ENCODE measurements around the gene ALOX12B.
A peak's percentile ranks its signal among the peaks of the same experiment; 100 is the strongest.

The ALOX12B gene

GRCh38 chr17:8087075-8087951, at the start of gene ALOX12B:
Gene ALOX12B (minus strand): TSS chr17:8087716. CDS start chr17:8087442, 274 bp downstream.
- no peak for DNase-seq (ENCODE audit: low read depth)

DNA sequence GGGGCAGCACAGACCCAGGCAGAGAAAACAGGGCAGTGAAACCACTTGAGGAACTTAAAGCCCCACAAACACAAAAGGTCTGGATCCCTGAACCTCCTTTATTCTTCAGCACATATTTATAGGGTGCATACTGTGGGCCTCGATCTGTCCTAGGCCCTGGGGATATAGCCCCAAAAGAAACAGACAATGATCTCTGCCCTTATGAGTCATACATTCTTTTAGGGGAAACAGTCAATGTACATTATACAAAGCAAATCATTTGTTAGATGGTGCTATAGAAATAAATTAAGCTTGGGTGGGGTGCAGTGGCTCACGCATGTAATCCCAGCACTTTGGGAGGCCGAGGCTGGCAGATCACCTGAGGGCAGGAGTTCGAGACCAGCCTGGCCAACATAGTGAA, 46.4 kb upstream of the ALOX12B start:
- DNase-seq (ENCODE audit: low read depth) = no peak

GRCh38 chr17:8133399-8133798, 45.9 kb upstream of the ALOX12B start:
- no peak for DNase-seq (ENCODE audit: low read depth)

DNA sequence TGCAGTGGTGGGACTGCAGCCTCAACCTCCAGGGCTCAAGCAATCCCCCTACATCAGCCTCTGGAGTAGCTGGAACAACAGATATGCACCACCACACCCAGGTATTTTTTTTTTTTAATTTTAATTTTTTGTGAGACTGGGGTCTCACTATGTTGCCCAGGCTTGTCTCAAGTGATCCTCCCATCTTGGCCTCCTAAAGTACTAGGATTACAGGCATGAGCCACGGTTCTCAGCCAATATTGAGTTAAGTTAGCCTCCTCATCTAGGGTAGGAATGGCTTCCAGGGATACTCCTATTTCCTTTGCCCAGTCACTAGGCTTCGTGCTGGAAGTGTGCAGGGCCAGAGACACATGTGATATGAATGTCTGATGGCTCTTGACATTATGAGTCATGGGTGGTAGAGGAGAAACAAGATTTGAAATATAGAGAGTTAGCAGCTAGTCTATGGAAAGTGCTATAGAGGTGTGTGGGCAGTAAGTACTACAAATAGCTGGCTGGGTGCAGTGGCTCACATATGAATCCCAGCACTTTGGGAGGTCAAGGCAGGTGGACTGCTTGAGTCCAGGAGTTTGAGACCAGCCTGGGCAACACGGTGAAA, 44.4 kb upstream of the ALOX12B start:
- no peak for DNase-seq (ENCODE audit: low read depth)

GRCh38 chr17:8128125-8128784, 40.7 kb upstream of the ALOX12B start:
- DNase-seq (ENCODE audit: low read depth) = no peak

- no peak for DNase-seq (ENCODE audit: low read depth)
Observed at GRCh38 chr17:8126491-8127066, 39.1 kb upstream of the ALOX12B start.

DNA sequence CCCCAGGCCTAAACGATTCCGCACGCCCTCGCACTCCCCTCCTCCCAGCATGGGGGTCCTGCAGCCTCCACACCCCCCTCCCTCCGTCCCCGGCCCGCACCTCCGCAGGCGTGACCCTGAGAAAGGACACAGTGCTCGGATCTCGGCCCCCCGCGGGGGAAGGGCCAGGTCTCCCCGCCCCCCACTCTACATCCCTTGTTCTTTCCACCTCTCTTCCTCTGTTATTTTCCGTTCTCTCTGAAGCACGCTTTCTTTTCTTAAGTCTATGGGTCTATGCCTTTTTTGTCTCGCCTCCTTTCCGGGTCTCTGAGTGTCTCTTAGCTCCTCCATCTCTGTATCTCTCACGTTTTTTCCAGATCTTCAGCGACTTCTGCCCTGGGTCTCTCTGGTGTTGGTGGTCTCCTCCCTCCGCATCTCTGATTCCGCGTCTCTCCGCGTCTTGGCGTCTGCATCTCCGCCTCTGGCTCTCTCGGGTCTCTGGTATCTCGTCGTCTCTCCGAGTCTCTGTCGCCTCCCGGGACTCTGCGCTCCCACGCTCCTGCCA, 38.5 kb upstream of the ALOX12B start:
- DNase-seq (ENCODE audit: low read depth) = no peak

- peak; percentile 81 for DNase-seq (ENCODE audit: low read depth)
Observed at GRCh38 chr17:8125154-8125946, 37.8 kb upstream of the ALOX12B start.

GRCh38 chr17:8124350-8125153, 37.0 kb upstream of the ALOX12B start:
- DNase-seq (ENCODE audit: low read depth) = no peak

DNA sequence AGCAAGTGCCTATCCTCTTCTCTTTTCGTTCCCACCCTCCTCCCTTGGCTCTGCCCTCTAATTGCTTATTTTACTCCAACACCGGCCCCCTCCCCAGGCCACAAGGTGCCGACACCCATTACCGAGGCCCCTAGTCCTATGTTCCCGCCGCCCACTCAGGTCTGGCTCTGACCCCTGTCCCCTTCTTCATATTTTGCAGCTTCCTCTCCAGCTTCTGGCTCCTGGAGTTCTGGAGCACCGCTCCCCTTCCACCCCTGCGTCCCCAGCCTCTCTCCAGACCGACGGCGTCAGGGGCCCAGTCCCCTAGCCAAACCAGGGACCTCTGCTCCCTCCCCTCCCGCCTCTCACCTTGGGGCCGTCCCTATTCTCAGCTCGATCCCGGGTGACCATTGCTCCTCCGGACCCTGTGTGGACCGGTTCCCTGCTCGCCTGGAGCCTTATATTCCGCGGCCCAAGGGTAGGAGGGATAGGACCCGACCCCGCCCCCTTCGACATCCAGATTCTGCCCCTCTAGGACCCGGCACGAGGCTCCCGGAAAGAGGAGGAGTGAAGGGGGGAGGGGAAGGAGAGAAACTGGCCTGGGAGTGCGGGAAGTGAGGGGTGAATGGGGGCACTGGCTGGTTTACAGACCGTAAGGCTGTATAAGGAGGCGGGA, 36.3 kb upstream of the ALOX12B start, which contains the start of gene HES7:
TSS of gene HES7 (minus strand) at position 412 of the 655 bp plus-strand sequence. CDS start at position 390, 22 bp downstream.
- no peak for DNase-seq (ENCODE audit: low read depth)

DNA sequence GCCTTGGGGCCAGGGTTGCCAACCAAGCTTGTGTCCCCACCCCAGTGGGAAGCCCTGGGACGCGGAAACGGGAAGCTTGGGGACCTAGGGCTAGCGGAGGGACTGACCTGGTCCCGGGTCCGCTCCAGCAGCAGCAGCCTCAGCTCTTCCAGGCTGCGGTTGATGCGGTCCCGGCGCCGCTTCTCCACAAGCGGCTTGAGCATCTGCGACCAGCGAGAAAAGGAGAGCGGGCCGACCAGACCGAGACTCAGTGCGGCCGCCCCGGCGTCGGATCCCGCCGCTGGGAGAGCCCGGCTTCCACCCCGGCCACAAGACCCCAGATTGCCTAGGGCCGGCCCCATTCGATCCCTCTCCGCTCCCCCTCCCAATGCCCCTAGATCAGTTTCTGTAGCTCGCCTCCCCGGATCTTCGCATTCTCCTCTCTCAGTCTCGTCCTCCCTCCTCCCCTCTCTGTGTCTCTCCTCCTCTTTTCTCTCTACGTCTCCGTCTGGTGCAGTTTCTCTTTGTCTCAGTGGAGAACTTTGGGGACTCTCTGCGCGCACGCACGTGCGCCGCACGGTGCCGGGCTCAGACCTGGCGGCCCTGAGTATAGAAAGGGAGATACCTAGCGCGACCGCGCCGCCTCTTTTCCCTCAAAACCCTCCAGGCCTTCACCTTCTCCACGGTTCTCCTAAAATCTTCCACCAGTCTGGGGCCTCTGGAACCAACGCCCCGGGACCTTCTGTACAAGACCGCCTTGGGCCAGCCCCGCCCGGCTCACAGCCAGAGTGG, 35.6 kb upstream of the ALOX12B start:
- no peak for DNase-seq (ENCODE audit: low read depth)

DNA sequence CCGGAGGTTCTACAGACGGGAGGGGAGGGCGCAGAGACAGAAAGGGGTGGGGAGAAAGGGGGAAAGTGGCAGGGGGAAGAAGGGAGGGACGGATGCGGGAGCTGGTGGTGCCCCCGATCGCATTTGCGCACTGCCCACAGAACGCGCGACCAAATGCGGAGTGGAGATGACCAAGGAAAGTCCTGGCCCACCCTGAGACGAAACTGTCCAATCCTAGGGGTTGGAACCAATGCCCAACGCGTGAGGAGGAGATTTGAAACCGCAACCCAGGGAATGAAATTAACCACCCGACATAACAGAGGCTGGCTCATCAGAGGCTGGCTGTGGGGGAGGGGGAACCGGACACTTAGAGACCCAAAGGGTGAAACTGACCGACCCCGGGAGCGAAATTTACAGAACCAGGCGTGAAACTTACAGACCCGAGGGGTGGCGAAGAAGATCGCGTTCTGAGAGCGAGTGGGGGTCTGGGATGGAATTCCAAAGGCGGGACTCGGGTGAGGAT, 35.0 kb upstream of the ALOX12B start:
- no peak for DNase-seq (ENCODE audit: low read depth)

GRCh38 chr17:8121681-8122421, 34.3 kb upstream of the ALOX12B start:
- DNase-seq (ENCODE audit: low read depth) = no peak

DNA sequence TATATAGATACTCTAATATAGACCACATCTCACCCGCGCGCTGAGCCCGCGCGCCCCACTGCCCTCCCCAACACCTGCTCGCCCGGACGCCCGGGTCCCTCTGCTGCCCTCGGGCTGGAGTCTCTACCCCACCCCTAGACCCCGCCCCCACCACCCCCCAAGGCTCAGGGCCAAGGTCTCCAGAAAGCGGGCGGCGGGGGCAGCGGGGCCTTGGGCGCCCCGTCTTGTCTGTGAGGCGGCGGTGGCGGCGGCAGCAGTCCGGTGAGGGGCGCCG, 33.8 kb upstream of the ALOX12B start:
- no peak for DNase-seq (ENCODE audit: low read depth)

- peak; percentile 46 for DNase-seq (ENCODE audit: low read depth)
Observed at GRCh38 chr17:8120520-8121406, 33.2 kb upstream of the ALOX12B start.

DNA sequence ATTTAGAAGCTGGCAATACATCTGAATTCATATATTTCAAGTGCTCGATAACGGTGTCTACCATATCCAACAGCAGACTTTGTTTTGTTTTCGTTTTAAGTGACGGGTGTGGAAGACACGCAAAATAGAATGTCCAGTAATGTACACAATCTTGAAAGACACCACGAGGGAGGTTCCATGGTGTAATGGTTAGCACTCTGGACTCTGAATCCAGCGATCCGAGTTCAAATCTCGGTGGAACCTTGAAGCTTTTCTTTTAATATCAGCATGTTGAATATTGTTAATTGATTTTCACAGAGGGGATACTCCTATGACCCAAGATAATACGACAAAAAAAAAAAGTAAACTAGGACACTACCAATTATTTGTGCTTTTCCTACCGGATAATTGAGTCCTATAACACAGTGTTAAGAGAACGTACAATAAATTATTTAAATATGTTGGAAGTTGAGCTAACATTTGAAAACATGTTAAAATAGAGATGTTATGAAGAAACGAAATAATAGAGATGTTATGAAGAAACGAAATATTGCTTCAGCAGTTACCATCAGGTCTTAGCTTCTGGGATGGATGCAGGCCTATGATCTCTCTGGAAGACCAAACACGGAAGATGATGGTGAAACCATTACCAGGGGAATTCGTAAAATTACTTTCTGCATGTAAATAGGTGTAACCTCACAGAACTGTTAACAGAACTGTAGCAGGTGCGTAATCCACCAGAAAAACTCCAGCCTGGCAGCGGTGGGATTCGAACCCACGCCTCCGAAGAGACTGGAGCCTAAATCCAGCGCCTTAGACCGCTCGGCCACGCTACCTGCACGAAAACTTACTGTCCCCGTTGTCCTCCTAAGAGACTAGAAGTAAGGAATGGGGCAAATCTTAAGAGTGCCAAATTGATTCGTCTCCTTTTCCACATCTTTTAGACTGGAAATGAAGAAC, 32.3 kb upstream of the ALOX12B start:
- DNase-seq (ENCODE audit: low read depth) = peak; percentile 70
